GM23338 (cell line): ENCODE results near the gene SREBF2. TPM values are rescaled to one million over a fixed set of nuclear protein-coding genes. Genes with fewer than 3 reads are reported as not detected.

Experiments
- ATAC-seq: fragments of 200-7000 bp; cut with Tn5 transposase; 3 replicates; pipeline ENCODE4 v1.9.1; 2020
- DNase-seq: peaks from one replicate; pipeline ENCODE4 v3.0.0-alpha.2; 2015; ENCODE audit warnings: low spot score
- H2AFZ ChIP-seq: fragments of 200-600 bp; sonication (generic); 2 replicates; pipeline ENCODE4 v1.8.0; 2016; ENCODE audit warnings: antibody characterized with exemption, mild to moderate bottlenecking, moderate library complexity
- H3F3A ChIP-seq: fragments of 200-600 bp; sonication (generic); replicated peaks from 2 replicates; pipeline ENCODE4 v1.8.0; 2017; ENCODE audit warnings: antibody characterized with exemption, mixed run types, low read depth
- H3K27ac ChIP-seq: fragments of 200-600 bp; sonication (generic); 2 replicates; pipeline ENCODE4 v1.6.1; 2016; ENCODE audit warnings: low read depth
- H3K27me3 ChIP-seq: fragments of 200-600 bp; sonication (generic); 2 replicates; pipeline ENCODE4 v1.8.0; 2016; ENCODE audit warnings: mild to moderate bottlenecking, mixed run types, moderate library complexity; ENCODE audit not compliant: insufficient read depth
- H3K36me3 ChIP-seq: fragments of 200-600 bp; sonication (generic); 2 replicates; pipeline ENCODE4 v1.8.0; 2016; ENCODE audit warnings: mild to moderate bottlenecking; ENCODE audit not compliant: insufficient read depth
- H3K4me1 ChIP-seq: fragments of 200-600 bp; sonication (generic); 2 replicates; pipeline ENCODE4 v1.8.0; 2016; ENCODE audit warnings: mild to moderate bottlenecking, moderate library complexity; ENCODE audit not compliant: insufficient read depth
- H3K4me2 ChIP-seq: fragments of 200-600 bp; sonication (generic); 2 replicates; pipeline ENCODE4 v1.7.1; 2017; ENCODE audit warnings: mixed run types
- H3K4me3 ChIP-seq: fragments of 200-600 bp; sonication (generic); 2 replicates; pipeline ENCODE4 v1.6.1; 2016; ENCODE audit warnings: mixed run types
- H3K79me2 ChIP-seq: fragments of 200-600 bp; sonication (generic); replicated peaks from 2 replicates; pipeline ENCODE4 v1.8.0; 2017; ENCODE audit warnings: mild to moderate bottlenecking; ENCODE audit not compliant: insufficient read depth
- H3K9me2 ChIP-seq: fragments of 200-600 bp; sonication (generic); 2 replicates; pipeline ENCODE4 v1.8.0; 2017; ENCODE audit not compliant: insufficient read depth
- H4K20me1 ChIP-seq: fragments of 200-600 bp; sonication (generic); replicated peaks from 2 replicates; pipeline ENCODE4 v1.8.0; 2017; ENCODE audit warnings: mild to moderate bottlenecking; ENCODE audit not compliant: insufficient read depth
- H3K27ac Mint-ChIP-seq: 2 replicates; pipeline ENCODE4 v1.8.0; 2020; ENCODE audit warnings: inconsistent platforms, mild to moderate bottlenecking, moderate library complexity, mixed read lengths
- H3K27me3 Mint-ChIP-seq: 3 replicates; pipeline ENCODE4 v1.8.0; 2022; ENCODE audit warnings: low read depth, mild to moderate bottlenecking, moderate library complexity, mixed read lengths, inconsistent platforms; ENCODE audit not compliant: insufficient read depth, poor library complexity
- H3K36me3 Mint-ChIP-seq: 3 replicates; pipeline ENCODE4 v1.8.0; 2021; ENCODE audit warnings: low read depth, mild to moderate bottlenecking, inconsistent platforms, moderate library complexity, mixed read lengths
- H3K4me1 Mint-ChIP-seq: 3 replicates; pipeline ENCODE4 v1.8.0; 2020; ENCODE audit warnings: mild to moderate bottlenecking, inconsistent platforms, mixed read lengths
- H3K4me3 Mint-ChIP-seq: 3 replicates; pipeline ENCODE4 v1.8.0; 2021; ENCODE audit warnings: moderate library complexity, mild to moderate bottlenecking, inconsistent platforms, mixed read lengths
- H3K9me3 Mint-ChIP-seq: 3 replicates; pipeline ENCODE4 v1.8.0; 2020; ENCODE audit warnings: moderate library complexity, mild to moderate bottlenecking, inconsistent platforms, mixed read lengths
- CREB1 ChIP-seq: fragments of 250-450 bp; sonication (Bioruptor Pico); IDR thresholded peaks from 2 replicates; pipeline ENCODE4 v1.5.0; 2020; ENCODE audit warnings: low read depth, mild to moderate bottlenecking, moderate library complexity
- CTCF ChIP-seq, 2 experiments: fragments of 200-600 bp in 1 of 2; sonication (generic) in 1 of 2; conservative IDR thresholded peaks; 2 replicates each; pipeline versions ENCODE4 v1.5.1 to v1.6.1; 2016 to 2017; ENCODE audit warnings: antibody characterized with exemption in 2 of 2, low read depth in 2 of 2, mild to moderate bottlenecking in 2 of 2, moderate library complexity in 1 of 2
- ETS1 ChIP-seq: IDR thresholded peaks from 2 replicates; pipeline ENCODE4 v1.6.1; 2016; ENCODE audit warnings: antibody characterized with exemption
- EZH2 ChIP-seq: fragments of 200-600 bp; sonication (generic); IDR thresholded peaks from one replicate; pipeline ENCODE4 v1.8.0; 2017; ENCODE audit warnings: antibody characterized with exemption, mild to moderate bottlenecking, low read depth; ENCODE audit not compliant: unreplicated experiment
- JUNB ChIP-seq: IDR thresholded peaks from one replicate; pipeline ENCODE4 v1.6.1; 2016; ENCODE audit warnings: antibody characterized with exemption; ENCODE audit not compliant: unreplicated experiment
- NANOG ChIP-seq: IDR thresholded peaks from 2 replicates; pipeline ENCODE4 v1.6.1; 2016; ENCODE audit warnings: antibody characterized with exemption, borderline replicate concordance
- POLR2AphosphoS5 ChIP-seq: IDR thresholded peaks from 2 replicates; pipeline ENCODE4 v1.6.1; 2016; ENCODE audit warnings: antibody characterized with exemption, low read depth
- REST ChIP-seq: IDR thresholded peaks from one replicate; pipeline ENCODE4 v1.6.1; 2018; ENCODE audit warnings: antibody characterized with exemption; ENCODE audit not compliant: unreplicated experiment
- ZNF331 ChIP-seq: fragments of 250-450 bp; sonication (Bioruptor Pico); IDR thresholded peaks from 2 replicates; pipeline ENCODE4 v1.5.0; 2020; ENCODE audit warnings: low read depth, mild to moderate bottlenecking, moderate library complexity
- polyA plus RNA-seq: library from polyadenylated mRNA; unstranded; fragments of >200 nt; fragmentation: Nextera tagmentation; extraction: Ambion mirVana; gene quantifications from 2 replicates; pipeline ENCODE4 v1.2.1, GENCODE V29; 2016
- total RNA-seq: library from RNA; depleted of rRNA; stranded (reverse); fragments of >200 nt; shearing (Covaris generic); gene quantifications from 2 replicates; pipeline ENCODE4 v1.2.3, GENCODE V29; 2014

The SREBF2 gene
- total and polyA plus RNA-seq, 2 experiments from 2014 or later = 48.7 to 163 TPM

- no peak for TF ChIP-seq CTCF (conservative IDR thresholded peaks at IDR 0.05; ENCODE audit: low read depth in 2 of 2)
Measured at GRCh38 chr22:41899992-41900651, 67.2 kb downstream of the SREBF2 start (continued).

- H3K4me2 ChIP-seq = no peak overlapping the region
- DNase-seq (no peak), ATAC-seq (no peak)
- peaks cover 11% of the 10 kb centered on the region for H4K20me1 ChIP-seq
- no peak overlapping the region for H3K4me3 ChIP-seq
- Mint-ChIP-seq H3K4me1 (no peaks in the 10 kb centered on the region), H3K27me3 (peaks cover 14% of the 10 kb centered on the region), H3K4me3 (no peak overlapping the region), H3K9me3 (no peaks in the 10 kb centered on the region), H3K36me3 (peaks cover 71% of the 10 kb centered on the region), H3K27ac (no peak overlapping the region)
- TF ChIP-seq JUNB = no peak
- no peak for TF ChIP-seq REST
- TF ChIP-seq CREB1 (CRISPR knock-in tag) = no peak
- no peak for TF ChIP-seq NANOG
- no peak for TF ChIP-seq CTCF (conservative IDR thresholded peaks at IDR 0.05; ENCODE audit: low read depth in 2 of 2)
- TF ChIP-seq POLR2AphosphoS5 = no peak
- no peak for TF ChIP-seq ETS1
- TF ChIP-seq EZH2 = no peak
- no peak for TF ChIP-seq ZNF331 (CRISPR knock-in tag)
- H3K9me2 ChIP-seq = no peaks in the 10 kb centered on the region
- H3K4me1 ChIP-seq = no peaks in the 10 kb centered on the region
- peaks cover 26% of the 10 kb centered on the region for H3K36me3 ChIP-seq
- no peak overlapping the region for H2AFZ ChIP-seq
- H3K79me2 ChIP-seq = no peaks in the 10 kb centered on the region
- H3F3A ChIP-seq = no peaks in the 10 kb centered on the region; the same call in 1 of the 2 replicates
- no peak overlapping the region for H3K27ac ChIP-seq
- no peaks in the 10 kb centered on the region for H3K27me3 ChIP-seq
Measured at GRCh38 chr22:41900652-41901312, 67.9 kb downstream of the SREBF2 start.
